Large intestine (tissue), 1 donor: Measurements from ENCODE around the gene PLD6. TPM values are rescaled to one million over a fixed set of nuclear protein-coding genes. Genes with fewer than 3 reads are reported as not detected.

Experiments
- polyA plus RNA-seq: library from polyadenylated mRNA; unstranded; fragments of 120-200 nt; gene quantifications from one replicate; pipeline ENCODE4 v1.2.1, GENCODE V29; 2013

PLD6 gene
- polyA plus RNA-seq, 1 donor: 6.0 TPM

Other genes with a start within 250 kb of the PLD6 start
- 0.07 TPM for gene TNFRSF13B, start 234.2 kb downstream of the PLD6 start, polyA plus RNA-seq
- gene MPRIP, start 163.9 kb downstream of the PLD6 start, polyA plus RNA-seq: 178 TPM
- 116 TPM for gene FLCN, start 30.8 kb upstream of the PLD6 start, polyA plus RNA-seq
- 57.7 TPM for gene COPS3, start 74.9 kb upstream of the PLD6 start, polyA plus RNA-seq
- gene NT5M, start 97.0 kb upstream of the PLD6 start, polyA plus RNA-seq: 3.1 TPM